Activated CD8-positive, alpha-beta memory T cell treated with anti-CD3 and anti-CD28 coated beads, Interleukin-2, amount 50 U/mL, for 4 hours (primary cell): ENCODE results near the gene PKN1.
"Not testable (repeated sequence)": the region's sequence is repeated elsewhere in the genome, so short reads cannot be mapped to it uniquely, and the experiment has no call there.

ENCODE experiments used
- DNase-seq: peaks from one replicate; pipeline ENCODE4 v3.0.0-alpha.2; 2020

Gene PKN1

DNA sequence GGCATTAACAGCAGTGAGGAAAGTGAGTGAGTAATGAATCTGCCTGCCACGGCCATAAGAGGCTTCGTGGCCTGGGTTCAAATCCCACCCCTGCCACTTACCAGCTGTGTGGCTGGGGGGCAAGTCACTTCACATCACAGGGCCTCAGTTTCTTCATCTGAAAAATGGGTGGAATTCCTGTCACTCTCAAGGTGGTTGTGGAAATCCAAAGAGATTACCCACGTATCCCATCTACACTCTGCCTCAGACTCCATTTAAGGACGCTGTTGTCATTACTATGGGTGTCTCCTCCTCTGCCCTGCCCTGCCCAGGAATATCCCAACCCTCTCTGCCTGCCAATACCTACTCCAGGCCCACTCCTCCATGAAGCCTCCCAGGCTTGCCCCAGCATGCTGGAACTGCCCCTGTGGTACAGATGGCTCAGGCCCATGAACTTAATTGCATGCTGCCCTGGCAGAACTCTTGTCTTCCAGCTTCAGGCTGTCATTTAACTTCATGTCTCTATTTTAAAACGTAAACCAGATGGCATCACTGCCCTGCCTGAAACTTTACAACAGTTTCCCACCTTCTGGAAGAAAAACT lies 59.7 kb downstream of the PKN1 start:
- no peak for DNase-seq

- DNase-seq = no peak
Measured at GRCh38 chr19:14494411-14494810, 61.3 kb downstream of the PKN1 start.

DNA sequence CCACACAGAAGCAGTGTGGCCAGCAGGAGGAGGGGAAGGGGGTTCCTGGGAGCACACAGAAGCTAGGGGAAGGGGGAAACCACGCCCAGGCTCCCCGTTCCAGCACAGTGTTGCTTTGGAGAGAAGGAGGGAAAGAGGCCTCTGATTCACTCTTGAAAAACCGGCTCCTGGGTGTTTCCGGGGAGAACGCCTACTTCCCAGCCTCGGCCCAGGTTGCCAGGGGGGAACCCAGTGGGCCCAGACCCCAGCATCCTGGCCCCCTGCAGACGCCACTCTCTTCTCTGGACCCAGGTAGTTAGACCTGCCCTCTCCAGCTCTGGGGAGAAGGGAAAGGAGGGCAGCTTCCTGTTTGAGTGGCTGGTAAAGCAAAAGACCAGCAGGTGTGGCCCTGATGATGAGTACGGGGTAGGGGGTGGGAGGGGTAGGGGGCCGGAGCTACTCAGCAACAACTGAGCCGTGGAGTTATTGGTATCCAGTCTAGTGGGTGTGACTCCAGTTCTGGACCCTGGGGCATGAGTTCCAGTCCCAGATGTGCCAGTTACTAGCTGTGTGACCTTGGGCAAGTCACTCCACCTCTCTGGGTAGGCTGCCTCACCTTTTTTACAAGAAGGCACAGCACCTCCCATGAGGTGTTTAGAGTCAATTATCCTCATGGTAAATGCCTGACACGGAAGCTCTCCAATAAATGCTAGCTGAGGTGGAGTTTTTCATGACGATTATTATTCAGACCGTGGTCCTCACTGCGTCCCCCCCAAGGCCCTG lies 62.0 kb downstream of the PKN1 start:
- no peak for DNase-seq

DNA sequence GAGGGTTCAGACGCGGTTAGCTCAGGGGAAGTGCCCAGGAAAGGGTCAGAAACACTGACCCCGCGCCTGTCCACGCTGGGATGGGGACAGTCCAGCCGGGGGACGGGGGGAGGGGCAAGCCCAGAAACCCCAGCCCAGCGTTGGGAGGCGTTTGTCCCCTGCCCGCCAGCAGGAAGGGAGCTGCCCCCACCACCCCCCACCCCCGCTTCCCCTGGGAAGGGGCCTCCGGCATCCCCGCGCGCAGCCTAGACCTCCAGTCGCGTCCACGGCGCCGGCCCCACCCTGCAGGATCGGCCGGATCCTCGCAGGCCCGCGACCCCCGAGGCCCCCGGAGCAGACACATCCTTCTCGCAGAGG lies 62.5 kb downstream of the PKN1 start:
- peak; percentile 27 for DNase-seq

DNA sequence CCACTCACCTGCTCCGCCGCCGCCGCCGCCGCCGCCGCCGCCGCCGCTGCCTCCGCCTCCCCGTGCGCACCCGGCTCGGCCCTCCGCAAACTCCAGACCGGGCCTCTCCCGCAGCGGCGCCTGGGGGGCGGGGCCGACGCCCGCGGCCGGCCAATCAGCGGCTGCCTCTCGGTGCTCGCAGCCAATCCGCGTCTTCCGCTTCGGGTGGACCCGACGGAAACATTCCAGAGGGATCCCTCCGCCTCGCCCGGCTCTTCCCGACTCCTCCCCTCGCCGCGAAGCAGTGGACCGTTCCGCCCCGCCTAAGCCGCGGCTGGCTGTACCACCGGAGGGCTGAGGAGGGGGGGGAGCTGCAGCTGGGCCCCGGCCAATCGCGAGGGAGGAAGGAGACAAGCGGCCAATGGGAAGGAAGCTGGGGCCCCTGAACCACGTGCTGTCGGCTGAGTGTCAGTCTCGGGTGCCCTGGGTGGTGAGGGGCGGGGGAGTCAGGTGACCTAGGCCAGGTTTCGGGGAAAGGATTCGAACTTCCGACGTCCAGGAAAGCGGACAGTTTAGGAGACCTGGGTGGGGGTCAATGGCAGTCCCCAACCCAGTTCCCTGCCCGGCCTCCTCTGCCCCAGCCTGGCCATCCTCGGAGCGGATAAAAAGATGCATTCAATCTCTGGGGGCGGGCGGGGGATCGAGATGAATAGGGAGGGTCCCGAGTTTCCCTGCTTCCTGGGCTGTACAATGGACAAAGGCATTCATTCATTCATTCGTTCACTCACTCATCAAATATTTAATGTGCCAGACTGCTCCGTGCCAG lies 63.1 kb downstream of the PKN1 start, which contains the start of gene GIPC1:
Gene GIPC1 (minus strand): TSS at position 99 of the 805 bp plus-strand sequence. CDS start 13,151 bp downstream, outside the sequence.
- peak; percentile 81 for DNase-seq

DNA sequence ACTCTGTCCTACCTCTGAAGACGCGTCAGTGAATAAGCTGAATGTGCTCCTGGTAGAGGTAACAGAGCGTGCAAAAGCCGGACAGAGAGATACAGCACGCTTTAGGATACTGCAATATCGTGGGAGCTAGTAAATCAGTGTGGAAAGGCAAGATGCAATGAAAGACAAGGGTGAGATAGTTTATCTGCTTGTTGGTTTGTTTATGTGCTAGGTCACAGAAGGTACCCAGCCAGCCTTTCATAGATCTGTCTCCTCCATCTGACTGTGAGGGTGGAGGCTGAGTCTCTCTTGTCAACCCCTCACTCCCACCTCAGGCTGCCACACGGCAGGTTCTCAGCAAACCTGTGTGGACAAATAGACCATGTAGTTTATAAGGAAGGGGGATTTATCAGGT lies 63.7 kb downstream of the PKN1 start:
- no peak for DNase-seq

DNA sequence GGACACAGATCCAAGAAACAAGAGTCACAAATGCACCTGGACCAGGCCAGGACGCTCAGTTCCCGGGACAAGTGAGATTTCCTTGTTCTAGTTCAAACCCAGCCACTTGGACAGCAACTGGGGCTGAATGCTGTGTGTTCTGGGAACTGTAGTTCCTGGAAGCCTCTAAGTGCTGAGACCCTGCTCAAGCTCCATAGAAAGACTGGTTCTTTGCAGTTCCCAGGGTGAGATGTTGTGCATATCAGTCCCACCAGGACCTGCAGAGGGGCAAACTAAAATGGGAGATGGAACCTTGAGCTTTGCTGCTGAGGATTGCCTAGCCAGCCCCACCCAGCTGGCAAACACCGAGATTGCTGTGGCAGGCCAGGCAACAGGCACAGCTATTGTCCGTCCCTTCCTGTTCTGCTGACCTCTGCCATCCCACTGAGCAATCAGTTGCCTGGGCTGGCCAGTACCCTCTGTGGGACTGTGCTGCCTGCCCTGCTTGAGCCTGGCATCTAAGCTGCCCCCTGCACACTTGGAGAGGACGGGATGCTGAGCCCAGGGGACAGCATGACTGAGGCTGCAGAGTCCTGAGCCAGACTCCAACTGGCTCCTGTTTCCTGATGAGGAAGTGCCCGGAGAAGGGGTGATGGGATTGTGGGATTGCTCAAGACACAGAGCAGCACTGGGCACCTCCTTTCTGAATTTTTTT lies 64.3 kb downstream of the PKN1 start:
- DNase-seq = no peak

DNA sequence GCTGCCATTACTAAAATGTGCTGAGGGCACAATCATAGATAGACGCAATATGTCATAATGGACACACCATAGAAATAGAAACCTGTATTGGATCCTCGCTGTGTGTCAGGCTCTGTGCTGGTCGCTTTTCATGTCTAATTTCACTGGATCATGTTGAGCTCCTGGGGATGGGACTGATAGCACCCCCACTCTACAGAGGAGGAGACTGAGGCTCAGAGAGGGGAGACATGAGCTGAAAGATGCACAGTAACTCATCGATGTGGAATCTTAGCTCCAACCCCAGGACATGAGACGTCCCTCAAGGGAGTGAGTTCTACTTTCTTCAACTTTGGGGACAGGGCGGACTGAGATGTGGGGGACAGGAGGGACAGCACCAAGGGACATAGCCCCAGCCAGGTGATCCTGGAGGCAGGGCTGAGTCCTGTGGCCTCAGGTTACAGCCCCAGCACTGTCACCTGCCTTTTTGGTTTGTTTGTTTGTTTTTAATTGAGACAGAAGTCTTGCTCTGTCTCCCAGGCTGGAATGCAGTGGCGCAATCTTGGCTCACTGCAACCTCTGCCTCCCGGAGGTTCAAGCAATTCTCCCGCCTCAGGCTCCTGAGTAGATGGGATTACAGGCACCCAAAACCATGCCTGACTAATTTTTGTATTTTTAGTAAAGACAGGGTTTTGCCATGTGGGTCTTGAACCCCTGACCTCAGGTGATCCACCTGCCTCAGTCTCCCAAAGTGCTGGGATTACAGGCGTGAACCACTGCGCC lies 69.4 kb downstream of the PKN1 start:
- no peak for DNase-seq

GRCh38 chr19:14503285-14503684 lies 70.2 kb downstream of the PKN1 start:
- DNase-seq = no peak

DNA sequence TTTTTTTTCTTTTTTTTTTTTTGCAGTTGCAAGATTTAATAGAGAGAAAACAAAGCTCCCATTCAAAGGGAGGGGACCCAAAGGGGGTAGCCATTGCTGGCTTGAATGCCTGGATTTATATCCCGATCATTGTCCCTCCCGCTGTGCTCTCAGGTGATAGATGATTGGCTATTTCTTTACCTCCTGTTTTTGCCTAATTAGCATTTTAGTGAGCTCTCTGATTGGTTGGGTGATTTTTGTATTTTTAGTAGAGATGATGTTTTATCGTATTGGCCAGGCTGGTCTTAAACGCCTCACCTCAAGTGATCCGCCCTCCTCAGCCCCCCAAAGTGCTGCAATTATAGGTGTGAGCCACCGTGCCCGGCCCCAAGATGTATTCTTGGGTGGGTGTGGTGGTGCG lies 71.5 kb downstream of the PKN1 start:
- DNase-seq = not testable (repeated sequence)

- peak; percentile 74 for DNase-seq
Measured at GRCh38 chr19:14505488-14506239, 72.6 kb downstream of the PKN1 start.

- DNase-seq = no peak
Measured at GRCh38 chr19:14507704-14508542, 74.8 kb downstream of the PKN1 start.

- no peak for DNase-seq
Measured at GRCh38 chr19:14510311-14511228, 77.5 kb downstream of the PKN1 start.

DNA sequence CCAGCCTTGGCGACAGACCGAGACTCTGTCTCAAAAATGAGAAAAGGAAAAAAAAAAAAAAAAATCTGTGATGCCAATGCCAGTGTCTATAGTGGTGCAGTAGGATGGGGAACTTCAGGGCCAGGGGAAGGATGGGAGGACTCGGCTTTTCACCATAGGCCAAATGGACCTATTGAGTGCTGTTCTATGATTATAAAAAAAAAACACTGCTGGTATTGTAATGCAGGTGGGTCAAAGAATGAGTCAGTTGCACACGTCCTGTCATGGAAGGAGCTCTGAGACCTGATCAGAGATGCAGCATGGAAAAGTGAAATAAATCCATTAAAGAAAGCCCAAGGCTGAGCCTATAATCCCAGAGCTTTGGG lies 78.1 kb downstream of the PKN1 start:
- no peak for DNase-seq

GRCh38 chr19:14512406-14512961 lies 79.4 kb downstream of the PKN1 start:
- no peak for DNase-seq

DNA sequence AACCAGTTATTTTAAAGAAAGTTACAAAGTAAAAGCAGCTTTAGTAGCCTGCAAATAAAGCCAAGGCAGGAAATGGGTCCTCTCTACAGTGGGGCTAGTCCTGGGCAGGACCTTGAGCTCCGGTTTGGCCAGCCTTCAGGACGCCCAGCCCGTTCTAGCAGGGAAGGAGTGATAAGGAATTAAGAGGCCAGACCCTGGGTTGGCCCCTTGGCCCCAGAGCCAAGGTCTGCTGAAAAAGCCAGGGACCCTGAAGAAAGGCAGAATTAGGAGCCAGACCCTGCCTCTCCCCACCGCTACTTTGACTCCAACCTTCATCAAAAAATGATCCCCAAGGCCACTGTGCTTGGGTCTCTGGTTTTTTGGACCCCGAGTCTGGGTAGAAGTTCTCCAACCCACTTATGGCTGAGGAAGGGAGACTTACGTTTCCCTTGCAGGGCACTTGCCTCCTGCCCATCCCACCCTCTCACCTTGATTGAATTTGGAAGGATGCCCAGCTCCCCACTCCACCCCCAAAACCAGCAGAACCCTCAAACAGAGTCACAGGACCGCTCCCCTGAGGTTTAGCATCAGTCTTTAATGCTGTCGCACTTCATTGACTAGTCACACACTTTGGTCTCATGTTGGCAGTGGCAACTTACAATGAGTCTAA lies 81.2 kb downstream of the PKN1 start:
- DNase-seq = no peak

- DNase-seq = no peak
Measured at GRCh38 chr19:14515501-14516047, 82.5 kb downstream of the PKN1 start.

GRCh38 chr19:14516048-14516534 lies 83.0 kb downstream of the PKN1 start:
- no peak for DNase-seq
